Activated CD4-positive, alpha-beta memory T cell treated with anti-CD3 and anti-CD28 coated beads for 36 hours (primary cell): ENCODE results near the gene BLM. TPM values are rescaled to one million over a fixed set of nuclear protein-coding genes. Genes with fewer than 3 reads are reported as not detected.
"Not testable (repeated sequence)": the region's sequence is repeated elsewhere in the genome, so short reads cannot be mapped to it uniquely, and the experiment has no call there.

Experiments
- CTCF ChIA-PET: fragments of 350-600 bp; sonication (Branson Sonifier 250); formaldehyde crosslinking; loops from one replicate; lab custom pipeline; 2021; ENCODE audit warnings: antibody characterized with exemption, inconsistent platforms; lab: Charles Lee
- POLR2A ChIA-PET: fragments of 350-600 bp; sonication (Branson Sonifier 250); formaldehyde crosslinking; loops from one replicate; lab custom pipeline; 2021; ENCODE audit warnings: antibody characterized with exemption; lab: Charles Lee
- DNase-seq: peaks from one replicate; pipeline ENCODE4 v3.0.0-alpha.2; 2020
- H3K27ac Mint-ChIP-seq: one replicate; pipeline ENCODE4 v1.8.0; 2021; ENCODE audit warnings: mixed read lengths
- H3K27me3 Mint-ChIP-seq: one replicate; pipeline ENCODE4 v1.8.0; 2021; ENCODE audit warnings: mixed read lengths
- H3K36me3 Mint-ChIP-seq: one replicate; pipeline ENCODE4 v1.8.0; 2021; ENCODE audit warnings: mixed read lengths
- H3K4me1 Mint-ChIP-seq: one replicate; pipeline ENCODE4 v1.8.0; 2021; ENCODE audit warnings: low read depth, mixed read lengths
- H3K4me3 Mint-ChIP-seq: one replicate; pipeline ENCODE4 v1.8.0; 2021; ENCODE audit warnings: mild to moderate bottlenecking, mixed read lengths
- H3K9me3 Mint-ChIP-seq: one replicate; pipeline ENCODE4 v1.8.0; 2021; ENCODE audit warnings: mixed read lengths
- intact Hi-C: fragments of 100-400 bp; cut with micrococcal nuclease; formaldehyde crosslinking; loops from one replicate; pipeline ENCODE4 v1.15.1; 2023
- total RNA-seq, 2 experiments: library from RNA; stranded (reverse); gene quantifications; one replicate each; pipeline ENCODE4 v1.2.3, GENCODE V29; 2021

Gene BLM
- total RNA-seq, 2 experiments from 2014 or later, result 65.6 to 68.7 TPM

DNA sequence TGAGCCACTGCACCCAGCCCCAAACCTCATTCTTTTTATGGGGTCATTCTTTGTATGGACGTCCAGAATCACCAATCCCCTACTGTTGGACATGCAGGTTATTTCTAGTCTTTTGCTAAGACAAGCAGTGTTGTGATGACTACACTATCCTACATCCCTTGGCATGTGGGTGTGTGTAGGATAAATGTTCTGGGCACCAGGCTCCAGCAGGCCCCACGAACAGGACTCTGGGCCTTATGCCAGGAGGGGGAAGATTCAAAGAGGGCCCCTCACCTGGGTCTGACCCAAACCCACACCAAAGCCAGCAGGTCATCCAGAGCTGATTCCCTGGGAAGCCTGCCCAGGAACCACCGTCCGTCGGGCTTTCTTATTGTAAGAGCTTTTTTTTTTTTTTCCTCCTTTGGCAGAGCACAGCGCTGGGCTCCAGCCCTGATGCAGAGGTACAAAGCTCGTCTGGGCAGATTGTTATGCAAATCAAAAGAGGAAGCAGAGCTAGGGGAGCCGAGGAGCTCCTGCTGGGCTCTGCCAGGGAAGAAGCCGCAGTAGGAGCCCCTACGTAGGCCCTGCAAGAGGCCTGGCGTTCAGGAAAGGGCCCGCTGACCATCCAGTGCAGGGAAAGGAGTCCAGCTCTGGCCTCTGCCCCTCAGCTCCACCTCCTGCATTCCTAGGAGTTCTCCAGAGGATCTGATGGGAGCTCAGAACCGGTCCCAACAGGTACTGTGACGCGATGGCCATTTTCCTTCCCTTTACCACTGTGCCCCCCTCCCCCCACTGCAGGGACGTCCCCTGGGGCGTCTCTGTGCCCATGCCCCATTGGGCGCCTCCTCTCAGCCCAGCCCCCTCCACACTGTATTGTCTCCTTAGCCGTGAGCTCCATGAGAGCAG, 122.3 kb downstream of the BLM start:
- peak; percentile 61 for DNase-seq
- ChIA-PET CTCF (interaction anchor here (0.6 to 2.2 kb wide), 3 partner anchors 10 to 25 kb away, joined by 3 to 11 read pairs (median 3); no protein-coding TSS in a partner anchor), POLR2A (interaction anchor here (0.5 to 4.8 kb wide), 7 partner anchors 9 to 90 kb away, joined by 3 to 63 read pairs (median 32); no protein-coding TSS in a partner anchor)
- peak overlapping the region; percentile 94 for H3K27ac Mint-ChIP-seq
- no peaks in the 10 kb centered on the region for H3K27me3 Mint-ChIP-seq
- H3K4me1 Mint-ChIP-seq, result peaks cover 57% of the 10 kb centered on the region
- intact Hi-C loops, result no loop called here
- H3K9me3 Mint-ChIP-seq, result no peaks in the 10 kb centered on the region
- H3K36me3 Mint-ChIP-seq, result peaks cover 10% of the 10 kb centered on the region
- H3K4me3 Mint-ChIP-seq, result peak overlapping the region; percentile 69

GRCh38 chr15:90840157-90840855, 123.2 kb downstream of the BLM start:
- Mint-ChIP-seq H3K27me3 (no peaks in the 10 kb centered on the region), H3K27ac (peak overlapping the region; percentile 94), H3K36me3 (peaks cover 10% of the 10 kb centered on the region), H3K4me3 (peak overlapping the region; percentile 69), H3K9me3 (no peaks in the 10 kb centered on the region), H3K4me1 (peaks cover 56% of the 10 kb centered on the region)
- intact Hi-C loops, result no loop called here
- CTCF ChIA-PET, result interaction anchor here (0.6 kb wide), 1 partner anchor 25 kb away, joined by 3 read pairs; no protein-coding TSS in a partner anchor
- no peak for DNase-seq
- POLR2A ChIA-PET, result interaction anchor here (0.5 to 4.8 kb wide), 7 partner anchors 10 to 91 kb away, joined by 3 to 63 read pairs (median 32); no protein-coding TSS in a partner anchor

DNA sequence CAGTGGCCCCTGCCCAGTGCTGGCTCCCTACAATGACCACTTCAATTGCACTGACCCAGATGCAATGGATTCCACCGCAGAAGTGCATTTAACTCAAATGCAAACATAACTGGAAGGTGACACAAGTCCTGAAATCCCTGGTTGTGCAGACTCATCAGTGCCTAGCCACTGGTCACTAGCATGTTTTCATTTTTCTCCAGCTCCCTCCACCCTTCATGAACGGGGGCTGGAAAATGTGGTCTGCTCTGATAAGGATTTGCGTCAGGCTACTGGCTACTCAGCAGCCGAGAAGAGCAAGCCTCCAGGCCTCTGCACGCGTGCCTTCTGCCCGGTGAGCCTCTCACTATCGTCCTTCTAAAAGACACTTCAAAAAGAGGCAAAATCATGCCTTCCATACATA, 123.8 kb downstream of the BLM start:
- ChIA-PET POLR2A (interaction anchor here (2.9 kb wide), 1 partner anchor 11 kb away, joined by 14 read pairs; no protein-coding TSS in a partner anchor), CTCF (no interaction called here)
- Mint-ChIP-seq H3K9me3 (no peaks in the 10 kb centered on the region), H3K27ac (no peak overlapping the region), H3K27me3 (no peaks in the 10 kb centered on the region), H3K36me3 (peaks cover 10% of the 10 kb centered on the region), H3K4me3 (no peak overlapping the region), H3K4me1 (peaks cover 58% of the 10 kb centered on the region)
- DNase-seq, result no peak
- intact Hi-C loops, result no loop called here

DNA sequence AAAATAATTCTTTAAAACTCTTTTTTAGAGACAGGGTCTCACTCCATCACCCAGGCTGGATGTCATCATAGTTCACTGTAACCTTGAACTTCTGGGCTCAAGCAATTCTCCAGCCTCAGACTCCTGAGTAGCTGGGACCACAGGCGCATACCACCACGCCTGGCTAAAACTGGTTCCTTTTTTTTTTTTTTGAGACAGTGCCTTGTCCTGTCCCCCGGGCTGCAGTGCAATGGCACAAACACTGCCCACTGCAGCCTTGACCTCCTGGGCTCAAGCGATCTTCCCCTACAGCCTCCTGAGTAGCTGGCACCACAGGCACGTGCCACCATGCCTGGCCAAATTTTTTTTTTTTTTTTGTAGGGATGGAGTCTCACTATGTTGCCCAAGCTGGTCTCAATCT, 127.5 kb downstream of the BLM start:
- Mint-ChIP-seq H3K4me1 (peaks cover 28% of the 10 kb centered on the region), H3K36me3 (peaks cover 4% of the 10 kb centered on the region), H3K4me3 (no peak overlapping the region), H3K9me3 (no peaks in the 10 kb centered on the region), H3K27me3 (no peaks in the 10 kb centered on the region), H3K27ac (peak overlapping the region; percentile 81)
- ChIA-PET CTCF (interaction anchor here (1.5 kb wide), 1 partner anchor 42 kb away, joined by 3 read pairs; no protein-coding TSS in a partner anchor), POLR2A (interaction anchor here (0.8 to 2.0 kb wide), 5 partner anchors 14 to 94 kb away, joined by 3 to 10 read pairs (median 3); partner anchors contain the start of gene FURIN)
- intact Hi-C loops, result no loop called here
- DNase-seq, result no peak

- POLR2A ChIA-PET, result interaction anchor here (0.8 to 2.0 kb wide), 7 partner anchors 15 to 95 kb away, joined by 3 to 10 read pairs (median 3); partner anchors contain the start of gene FURIN
- Mint-ChIP-seq H3K36me3 (peaks cover 4% of the 10 kb centered on the region), H3K4me1 (peaks cover 24% of the 10 kb centered on the region), H3K4me3 (no peak overlapping the region), H3K27me3 (no peaks in the 10 kb centered on the region), H3K9me3 (no peaks in the 10 kb centered on the region), H3K27ac (peak overlapping the region; percentile 81)
- peak; percentile 85 for DNase-seq
- intact Hi-C loops, result no loop called here
- CTCF ChIA-PET, result no interaction called here
Observed at GRCh38 chr15:90845201-90845949, 128.2 kb downstream of the BLM start.

GRCh38 chr15:90849424-90849823, 132.3 kb downstream of the BLM start:
- DNase-seq, H3K4me3 Mint-ChIP-seq, H3K36me3 Mint-ChIP-seq, CTCF ChIA-PET, H3K27me3 Mint-ChIP-seq, intact Hi-C loops, H3K9me3 Mint-ChIP-seq: not testable (repeated sequence)
- POLR2A ChIA-PET, result interaction anchor here (0.7 to 4.6 kb wide), 2 partner anchors 11 to 83 kb away, joined by 3 to 52 read pairs; no protein-coding TSS in a partner anchor
- peak overlapping the region; percentile 51 for H3K27ac Mint-ChIP-seq
- H3K4me1 Mint-ChIP-seq, result peaks cover 46% of the 10 kb centered on the region

DNA sequence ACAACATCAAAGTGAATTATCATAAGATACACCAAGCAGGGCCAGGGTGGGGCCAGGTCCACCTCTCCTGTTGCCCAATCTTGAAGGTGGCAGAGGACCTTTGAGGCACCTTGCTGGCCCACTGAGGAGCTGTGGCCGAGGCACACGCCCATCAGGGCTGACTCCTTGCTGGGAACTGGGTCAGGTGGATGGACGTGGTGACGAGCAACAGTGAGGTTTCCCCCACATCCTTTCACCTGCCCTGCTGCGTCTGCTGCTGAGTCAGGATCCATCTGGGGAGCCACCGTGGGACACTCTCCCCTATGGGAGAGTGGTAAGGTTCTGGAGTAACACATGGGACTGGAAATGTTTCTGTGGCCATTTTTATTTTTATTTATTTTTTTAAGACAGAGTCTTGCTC, 134.0 kb downstream of the BLM start:
- ChIA-PET CTCF (interaction anchor here (0.7 to 2.8 kb wide), 4 partner anchors 15 to 134 kb away, joined by 3 to 9 read pairs (median 4); partner anchors contain the start of gene BLM), POLR2A (interaction anchor here (1.4 to 4.6 kb wide), 11 partner anchors 9 to 133 kb away, joined by 3 to 52 read pairs (median 10); partner anchors contain the start of genes BLM and FURIN)
- Mint-ChIP-seq H3K4me3 (peak overlapping the region; percentile 25), H3K36me3 (peaks cover 10% of the 10 kb centered on the region), H3K27ac (peak overlapping the region; percentile 98), H3K9me3 (no peaks in the 10 kb centered on the region), H3K27me3 (no peaks in the 10 kb centered on the region), H3K4me1 (peaks cover 51% of the 10 kb centered on the region)
- intact Hi-C loops, result loop anchor here (10.0 kb wide), 1 partner anchor 436 kb away; no protein-coding TSS in a partner anchor
- DNase-seq, result peak; percentile 83

DNA sequence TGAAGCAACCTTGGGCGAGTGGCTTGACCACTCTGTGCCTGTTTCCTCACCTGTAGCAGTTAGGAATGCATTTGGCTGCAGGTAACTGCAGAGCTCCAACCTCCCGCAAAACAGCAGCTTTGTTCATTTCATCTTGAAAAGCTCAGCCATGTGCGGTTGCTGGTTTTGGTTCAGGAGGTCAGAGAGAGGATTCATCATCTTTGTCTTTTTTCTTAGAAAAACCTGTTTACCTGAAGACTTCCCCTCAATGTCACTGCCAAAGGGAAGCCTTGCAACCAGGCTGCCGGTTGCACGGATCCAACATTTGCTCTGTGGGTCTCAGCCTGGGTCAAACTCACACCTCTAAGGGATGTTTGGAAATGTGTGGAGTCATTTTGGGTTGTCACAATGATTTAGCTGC, 134.8 kb downstream of the BLM start:
- H3K9me3 Mint-ChIP-seq, result no peaks in the 10 kb centered on the region

DNA sequence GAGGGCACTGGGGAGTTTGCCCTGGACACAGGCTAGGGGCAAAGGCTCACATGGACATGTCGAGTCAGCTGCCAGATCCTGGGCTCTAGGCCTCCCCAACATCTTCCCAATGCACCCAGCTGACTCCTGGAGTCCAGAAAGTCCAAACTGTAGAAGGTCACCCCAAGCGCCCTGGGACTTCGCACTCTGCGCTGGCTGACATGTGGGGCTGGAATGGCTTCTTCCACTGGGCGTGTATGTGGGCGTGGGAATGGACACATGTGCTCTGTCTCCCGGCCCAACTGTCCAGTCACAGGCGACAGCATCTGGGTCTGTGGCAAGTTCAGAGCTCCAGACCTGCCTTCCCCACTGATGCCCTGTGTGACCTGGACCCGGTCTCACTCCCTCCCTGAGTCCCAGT, 138.0 kb downstream of the BLM start:
- Mint-ChIP-seq H3K36me3 (peaks cover 8% of the 10 kb centered on the region), H3K4me3 (no peak overlapping the region), H3K27ac (peak overlapping the region; percentile 98), H3K27me3 (no peaks in the 10 kb centered on the region), H3K9me3 (no peaks in the 10 kb centered on the region), H3K4me1 (peaks cover 77% of the 10 kb centered on the region)
- ChIA-PET POLR2A (interaction anchor here (0.6 to 2.8 kb wide), 4 partner anchors 16 to 48 kb away, joined by 3 to 14 read pairs (median 6); partner anchors contain the start of gene MAN2A2), CTCF (interaction anchor here (1.6 kb wide), 1 partner anchor 77 kb away, joined by 5 read pairs; the partner anchor contains the start of gene HDDC3)
- no peak for DNase-seq
- intact Hi-C loops, result loop anchor here (10.0 kb wide), 1 partner anchor 440 kb away; no protein-coding TSS in a partner anchor

More for the DNA sequence above, 134.8 kb downstream of the BLM start:
- peaks cover 10% of the 10 kb centered on the region for H3K36me3 Mint-ChIP-seq
- H3K27me3 Mint-ChIP-seq, result no peaks in the 10 kb centered on the region
- peak overlapping the region; percentile 98 for H3K27ac Mint-ChIP-seq
- ChIA-PET CTCF (interaction anchor here (0.7 to 2.8 kb wide), 5 partner anchors 14 to 102 kb away, joined by 3 to 9 read pairs (median 3); no protein-coding TSS in a partner anchor), POLR2A (interaction anchor here (1.1 to 4.6 kb wide), 11 partner anchors 10 to 134 kb away, joined by 3 to 52 read pairs (median 11); partner anchors contain the start of genes BLM and FURIN)
- peak; percentile 68 for DNase-seq
- H3K4me1 Mint-ChIP-seq, result peaks cover 57% of the 10 kb centered on the region
- peak overlapping the region; percentile 53 for H3K4me3 Mint-ChIP-seq
- intact Hi-C loops, result loop anchor here (1.0 to 10.0 kb wide), 6 partner anchors 14 to 437 kb away; partner anchors contain the start of gene FURIN

DNA sequence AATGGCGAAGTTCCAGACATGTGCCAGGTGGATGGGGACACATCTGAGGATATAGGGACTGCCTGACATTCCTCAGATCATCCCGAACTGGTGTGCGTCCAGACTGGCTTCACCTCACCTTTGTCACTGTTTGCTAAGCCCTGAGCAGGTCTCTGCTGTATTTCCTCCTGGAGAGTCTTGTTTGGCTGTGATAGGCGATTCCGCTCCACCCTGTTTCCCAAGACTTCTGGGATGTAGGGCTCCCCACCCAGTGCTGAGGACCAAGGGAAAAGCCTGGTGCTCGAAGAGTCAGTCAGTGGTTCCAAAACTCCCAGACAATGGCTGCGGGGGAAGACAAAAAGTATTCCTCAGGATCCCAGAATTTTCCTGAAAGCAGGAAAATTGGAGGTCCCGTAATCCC, 140.2 kb downstream of the BLM start:
- Mint-ChIP-seq H3K9me3 (no peaks in the 10 kb centered on the region), H3K4me3 (no peak overlapping the region), H3K4me1 (peaks cover 66% of the 10 kb centered on the region), H3K27ac (peak overlapping the region; percentile 98), H3K36me3 (peaks cover 2% of the 10 kb centered on the region), H3K27me3 (no peaks in the 10 kb centered on the region)
- ChIA-PET POLR2A (interaction anchor here (1.2 to 2.0 kb wide), 2 partner anchors 13 to 28 kb away, joined by 5 to 7 read pairs; no protein-coding TSS in a partner anchor), CTCF (no interaction called here)
- intact Hi-C loops, result loop anchor here (10.0 kb wide), 1 partner anchor 443 kb away; no protein-coding TSS in a partner anchor
- DNase-seq, result no peak
